GM18861 (cell line): Measurements from ENCODE around the gene FAF1.
"Not testable (repeated sequence)": the region's sequence is repeated elsewhere in the genome, so short reads cannot be mapped to it uniquely, and the experiment has no call there.

ENCODE experiments used
- ATAC-seq: cut with Tn5 transposase; IDR thresholded peaks from one replicate; pipeline ENCODE4 v1.9.1; 2021; ENCODE audit not compliant: unreplicated experiment

The FAF1 gene

DNA sequence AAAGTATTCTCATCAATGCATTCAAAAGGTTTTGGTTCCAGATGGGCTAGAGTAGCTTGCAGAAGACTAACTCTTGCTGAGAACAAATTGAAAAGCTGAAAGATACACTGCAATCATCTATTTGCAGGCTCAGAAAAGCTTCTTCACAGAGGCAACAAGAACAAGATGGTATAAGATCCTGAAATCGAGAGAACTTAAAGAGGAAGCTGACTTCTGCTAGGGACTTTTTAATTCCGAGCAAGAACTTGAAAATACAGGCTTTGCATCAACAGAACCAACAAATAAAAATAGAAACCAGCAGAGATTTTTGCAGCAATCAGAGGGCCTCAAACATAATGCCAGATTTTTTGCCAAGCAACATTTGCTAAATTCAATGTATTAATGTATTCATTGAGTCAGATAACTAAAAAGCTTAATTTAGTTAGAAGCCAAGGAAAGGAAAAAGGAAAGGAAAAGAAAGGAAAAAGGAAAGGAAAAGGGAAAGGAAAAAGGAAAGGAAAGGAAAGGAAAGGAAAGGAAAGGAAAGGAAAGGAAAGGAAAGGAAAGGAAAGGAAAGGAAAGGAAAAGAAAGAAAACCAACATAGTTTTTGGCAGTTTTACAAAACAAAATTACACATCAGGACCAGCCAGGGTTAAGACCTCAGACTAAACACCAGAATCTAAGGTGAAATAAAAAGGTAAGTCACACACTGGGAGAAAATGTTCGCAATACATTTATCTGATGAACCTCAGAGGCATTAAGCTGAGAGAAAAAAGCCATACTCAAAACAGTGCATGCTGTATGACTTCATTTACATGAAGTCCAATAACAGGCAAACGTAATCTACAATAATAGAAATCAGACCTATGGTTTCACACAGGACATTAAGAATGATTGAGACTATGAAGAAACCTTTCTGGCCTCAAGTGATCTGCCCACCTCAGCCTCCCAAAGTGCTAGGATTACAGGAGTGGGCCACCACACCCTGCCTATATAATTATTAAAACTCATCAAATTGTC, 42.6 kb downstream of the FAF1 start:
- no peak for ATAC-seq

DNA sequence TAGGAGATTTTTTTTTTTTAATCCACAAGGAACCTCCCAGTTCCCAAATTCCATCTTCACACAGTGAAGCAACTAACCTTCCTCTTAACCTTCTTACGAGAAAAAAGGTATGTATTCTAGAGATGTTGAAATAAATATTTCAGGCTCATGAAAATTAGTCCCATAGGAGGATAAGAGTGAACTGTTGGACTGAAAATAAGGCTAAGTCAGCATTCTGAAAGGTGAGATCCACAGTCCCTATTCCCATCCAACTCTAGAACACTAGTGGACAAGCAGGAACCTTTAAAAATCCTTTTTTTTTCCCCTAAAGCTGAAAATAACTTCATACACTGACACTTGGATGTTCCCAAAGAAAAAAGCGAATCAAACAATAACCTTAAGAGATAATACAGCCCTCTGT, 44.4 kb downstream of the FAF1 start:
- no peak for ATAC-seq

DNA sequence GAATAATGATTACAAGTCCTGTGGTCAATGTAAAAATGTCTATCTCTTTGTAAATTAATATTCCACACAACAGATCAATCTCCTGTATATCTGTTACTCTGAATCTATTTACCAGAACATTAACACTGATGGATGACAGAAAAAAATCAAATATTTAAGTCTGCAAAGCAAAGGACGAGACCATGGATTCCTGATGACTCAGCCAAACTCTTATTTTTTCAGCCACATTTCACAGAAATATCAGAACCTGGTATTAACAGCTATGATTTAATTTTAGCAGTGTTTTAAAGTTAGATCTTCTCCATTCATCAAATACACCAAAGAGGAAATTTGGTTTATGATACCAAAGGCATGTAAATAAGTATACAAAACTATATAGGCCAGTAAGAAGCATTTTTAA, 46.1 kb downstream of the FAF1 start:
- ATAC-seq: no peak

DNA sequence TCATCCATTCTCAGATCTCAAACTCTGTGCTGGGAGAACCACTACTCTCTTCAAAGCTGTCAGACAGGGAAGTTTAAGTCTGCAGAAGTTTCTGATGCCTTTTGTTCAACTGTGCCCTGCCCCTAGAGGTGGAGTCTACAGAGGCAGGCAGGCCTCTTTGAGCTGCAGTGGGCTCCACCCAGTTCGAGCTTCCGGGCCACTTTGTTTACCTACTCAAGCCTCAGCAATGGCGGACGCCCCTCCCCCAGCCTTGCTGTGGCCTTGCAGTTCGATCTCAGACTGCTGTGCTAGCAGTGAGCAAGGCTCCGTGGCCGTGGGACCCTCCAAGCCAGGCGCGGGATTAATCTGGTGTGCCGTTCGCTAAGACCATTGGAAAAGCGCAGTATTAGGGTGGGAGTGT, 49.7 kb downstream of the FAF1 start:
- not testable (repeated sequence) for ATAC-seq

DNA sequence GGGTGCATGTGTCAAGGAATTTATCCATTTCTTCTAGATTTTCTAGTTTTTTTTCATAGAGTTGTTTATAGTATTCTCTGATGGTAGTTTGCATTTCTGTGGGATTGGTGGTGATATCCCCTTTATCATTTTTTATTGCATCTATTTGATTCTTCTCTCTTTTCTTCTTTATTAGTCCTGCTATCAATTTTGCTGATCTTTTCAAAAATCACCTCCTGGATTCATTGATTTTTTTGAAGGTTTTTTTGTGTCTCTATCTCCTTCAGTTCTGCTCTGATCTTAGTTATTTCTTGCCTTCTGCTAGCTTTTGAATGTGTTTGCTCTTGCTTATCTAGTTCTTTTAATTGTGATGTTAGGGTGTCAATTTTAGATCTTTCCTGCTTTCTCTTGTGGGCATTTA, 52.5 kb downstream of the FAF1 start:
- ATAC-seq: not testable (repeated sequence)

DNA sequence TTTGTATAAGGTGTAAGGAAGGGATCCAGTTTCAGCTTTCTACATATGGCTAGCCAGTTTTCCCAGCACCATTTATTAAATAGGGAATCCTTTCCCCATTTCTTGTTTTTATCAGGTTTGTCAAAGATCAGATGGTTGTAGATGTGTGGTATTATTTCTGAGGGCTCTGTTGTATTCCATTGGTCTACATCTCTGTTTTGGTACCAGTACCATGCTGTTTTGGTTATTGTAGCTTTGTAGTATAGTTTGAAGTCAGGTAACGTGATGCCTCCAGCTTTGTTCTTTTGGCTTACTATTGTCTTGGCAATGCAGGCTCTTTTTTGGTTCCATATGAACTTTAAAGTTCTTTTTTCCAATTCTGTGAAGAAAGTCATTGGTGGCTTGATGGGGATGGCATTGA, 54.0 kb downstream of the FAF1 start:
- ATAC-seq: not testable (repeated sequence)

DNA sequence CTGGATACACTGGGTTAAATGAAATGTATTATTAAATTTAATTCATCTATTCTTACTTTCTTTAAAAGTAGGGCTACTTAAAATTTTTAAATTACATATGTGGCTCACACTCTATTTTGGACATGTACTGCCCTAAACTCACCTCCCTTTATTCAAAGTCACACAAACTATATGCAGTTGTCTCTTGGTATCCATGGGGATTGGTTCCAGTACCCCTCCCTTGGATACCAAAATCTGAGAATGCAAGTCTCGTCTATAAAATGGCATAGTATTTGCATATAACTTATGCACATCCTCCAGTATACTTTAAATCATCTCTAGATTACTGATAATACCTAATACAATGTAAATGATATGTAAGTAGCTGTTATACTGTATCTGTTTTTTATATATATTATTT, 57.6 kb downstream of the FAF1 start:
- ATAC-seq: no peak

DNA sequence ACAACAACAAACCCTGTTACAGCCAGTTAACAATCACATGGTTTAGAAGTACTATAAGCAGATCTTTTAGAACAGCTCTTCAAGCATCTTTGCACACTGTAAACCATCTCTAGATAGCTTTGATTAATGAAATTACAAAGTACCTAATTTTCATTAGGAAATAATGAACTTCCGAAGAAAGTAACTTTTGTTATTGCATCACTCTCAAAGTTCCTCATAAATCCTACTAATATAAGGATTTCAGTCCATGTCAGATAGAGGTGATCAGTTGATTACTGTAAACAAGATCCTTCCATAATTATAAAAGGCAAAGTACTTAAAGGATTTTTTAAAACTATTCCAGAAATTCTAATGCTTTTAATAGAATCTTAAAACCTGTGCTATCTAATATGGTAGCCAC, 58.2 kb downstream of the FAF1 start:
- no peak for ATAC-seq

DNA sequence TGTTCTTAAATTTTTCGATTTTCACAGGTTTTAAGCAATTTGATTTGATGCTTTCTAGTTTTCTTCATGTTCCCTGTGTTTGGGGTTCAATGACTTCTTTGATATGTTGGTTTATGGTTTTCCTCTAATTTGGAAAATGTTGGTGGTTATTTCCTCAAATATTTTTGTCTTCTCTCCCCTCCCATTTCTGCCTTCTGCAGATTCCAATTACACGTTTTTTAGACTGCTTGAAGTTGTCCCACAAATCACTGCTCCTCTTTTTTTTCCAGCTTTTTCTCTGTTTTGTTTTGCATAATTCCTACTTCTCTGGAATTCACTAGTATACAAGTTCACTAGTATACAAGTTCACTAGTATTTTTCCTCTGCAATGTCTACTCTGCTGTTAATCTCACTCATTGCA, 61.3 kb downstream of the FAF1 start:
- no peak for ATAC-seq

DNA sequence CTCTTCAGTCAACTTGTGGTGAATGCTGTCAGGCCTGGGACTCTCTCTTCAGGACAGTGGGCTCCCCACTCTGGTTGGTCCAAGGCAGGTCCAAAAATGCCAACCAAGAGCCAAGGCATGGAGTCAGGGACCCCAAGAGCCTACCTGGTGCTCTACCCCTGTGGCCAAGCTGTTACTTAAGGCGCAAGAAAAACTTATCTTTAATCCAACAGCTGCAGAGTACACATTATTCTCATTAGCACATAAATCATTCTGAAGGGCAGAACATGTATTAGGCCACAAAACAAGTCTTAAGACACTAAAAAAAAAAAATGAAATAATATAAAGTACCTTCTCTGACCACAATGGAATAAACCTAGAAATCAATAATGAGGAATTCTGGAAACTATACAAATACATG, 65.7 kb downstream of the FAF1 start:
- no peak for ATAC-seq

DNA sequence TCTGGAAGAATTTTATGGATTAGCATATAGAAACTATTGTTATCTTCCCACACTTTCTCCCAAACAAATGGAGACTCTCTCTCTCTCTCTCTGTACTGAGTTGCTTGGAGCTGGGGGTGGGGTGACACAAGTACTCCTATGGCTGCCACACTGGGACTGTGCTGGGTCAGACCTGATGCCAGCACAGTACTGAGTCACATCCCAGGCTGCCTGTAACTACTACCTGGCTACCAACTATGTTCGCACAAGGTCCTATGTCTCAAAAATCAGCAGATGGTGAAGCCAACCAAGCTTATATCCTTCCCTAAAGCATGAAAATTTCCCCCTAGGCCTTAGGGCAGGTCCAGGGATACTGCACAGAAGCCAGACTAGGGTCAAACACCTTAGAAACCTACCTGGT, 66.6 kb downstream of the FAF1 start:
- no peak for ATAC-seq

DNA sequence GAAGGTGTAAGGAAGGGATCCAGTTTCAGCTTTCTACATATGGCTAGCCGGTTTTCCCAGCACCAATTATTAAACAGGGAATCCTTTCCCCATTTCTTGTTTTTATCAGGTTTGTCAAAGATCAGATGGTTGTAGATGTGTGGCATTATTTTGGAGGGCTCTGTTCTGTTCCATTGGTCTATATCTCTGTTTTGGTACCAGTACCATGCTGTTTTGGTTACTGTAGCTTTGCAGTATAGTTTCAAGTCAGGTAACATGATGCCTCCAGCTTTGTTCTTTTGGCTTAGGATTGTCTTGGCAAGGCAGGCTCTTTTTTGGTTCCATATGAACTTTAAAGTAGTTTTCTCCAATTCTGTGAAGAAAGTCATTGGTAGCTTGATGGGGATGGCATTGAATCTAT, 72.5 kb downstream of the FAF1 start:
- ATAC-seq: not testable (repeated sequence)

DNA sequence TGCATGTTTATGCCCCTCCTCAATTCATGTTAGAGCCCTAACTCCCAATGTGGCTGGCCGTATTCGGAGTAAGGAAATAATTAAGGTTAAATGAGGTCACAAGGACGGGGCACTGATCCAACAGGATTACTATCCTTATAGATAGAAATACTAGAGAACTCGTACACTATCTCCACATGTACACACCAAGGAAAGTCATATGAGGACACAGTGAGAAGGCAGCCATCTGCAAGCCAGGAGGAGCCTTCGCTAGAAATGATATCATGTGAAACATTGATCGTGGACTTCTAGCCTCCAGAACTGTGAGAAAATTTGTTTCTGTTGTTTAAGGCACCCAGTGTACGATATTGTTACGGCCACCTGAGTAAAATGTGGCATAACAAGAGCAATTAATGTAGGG, 79.7 kb downstream of the FAF1 start:
- no peak for ATAC-seq

DNA sequence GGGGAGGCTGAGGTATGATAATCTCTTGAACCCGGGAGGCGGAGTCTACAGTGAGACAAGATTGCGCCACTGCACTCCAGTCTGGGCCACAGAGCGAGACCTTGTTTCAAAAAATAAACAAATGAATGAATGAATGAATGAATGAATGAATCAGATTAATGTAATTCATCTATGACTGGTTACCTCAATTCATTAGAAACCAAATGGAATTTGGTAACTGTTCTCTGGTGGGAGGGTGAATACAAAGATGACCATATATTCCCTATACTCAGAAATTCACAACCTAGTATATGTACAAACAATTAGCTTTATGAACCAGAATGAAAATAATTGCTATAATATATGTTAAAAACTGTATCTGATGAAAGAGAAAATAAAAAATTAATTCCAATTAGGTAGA, 80.9 kb downstream of the FAF1 start:
- ATAC-seq: no peak

DNA sequence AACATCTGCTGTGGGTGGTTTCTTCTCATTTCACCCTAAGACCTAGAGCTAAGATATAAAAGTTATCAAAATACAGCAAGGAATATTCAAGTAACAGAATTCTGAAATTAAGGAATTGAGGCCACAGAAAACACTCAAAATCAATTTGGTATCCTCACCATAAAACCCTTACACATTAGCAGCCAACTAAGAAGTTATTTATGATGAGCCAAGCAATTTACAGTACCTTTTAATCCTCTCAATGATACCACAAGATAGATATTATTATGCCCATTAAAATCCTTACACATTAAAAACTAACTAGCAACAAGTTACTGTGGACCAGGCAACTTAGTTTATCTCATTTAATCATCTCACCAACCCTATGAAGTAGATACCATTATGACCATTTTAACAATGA, 81.6 kb downstream of the FAF1 start:
- ATAC-seq: no peak

DNA sequence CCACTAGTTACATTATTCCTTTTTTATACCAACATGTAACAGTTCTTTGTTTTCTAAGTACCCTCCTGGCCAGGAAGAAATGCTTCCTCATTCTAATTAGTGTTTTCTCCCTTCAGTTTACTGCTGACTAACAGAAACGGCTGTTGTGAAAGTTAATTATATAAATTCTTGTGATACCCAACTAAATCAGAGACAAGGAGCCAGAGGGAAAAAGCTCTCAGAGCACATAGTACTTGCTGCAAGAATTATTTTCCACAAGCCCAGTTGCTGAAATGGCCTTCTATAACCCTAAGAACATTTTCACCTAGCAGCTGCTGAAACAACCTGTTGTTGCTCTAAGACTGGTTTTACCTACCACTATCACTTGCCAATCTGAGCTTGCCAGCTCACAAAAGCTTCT, 82.4 kb downstream of the FAF1 start:
- ATAC-seq: no peak

DNA sequence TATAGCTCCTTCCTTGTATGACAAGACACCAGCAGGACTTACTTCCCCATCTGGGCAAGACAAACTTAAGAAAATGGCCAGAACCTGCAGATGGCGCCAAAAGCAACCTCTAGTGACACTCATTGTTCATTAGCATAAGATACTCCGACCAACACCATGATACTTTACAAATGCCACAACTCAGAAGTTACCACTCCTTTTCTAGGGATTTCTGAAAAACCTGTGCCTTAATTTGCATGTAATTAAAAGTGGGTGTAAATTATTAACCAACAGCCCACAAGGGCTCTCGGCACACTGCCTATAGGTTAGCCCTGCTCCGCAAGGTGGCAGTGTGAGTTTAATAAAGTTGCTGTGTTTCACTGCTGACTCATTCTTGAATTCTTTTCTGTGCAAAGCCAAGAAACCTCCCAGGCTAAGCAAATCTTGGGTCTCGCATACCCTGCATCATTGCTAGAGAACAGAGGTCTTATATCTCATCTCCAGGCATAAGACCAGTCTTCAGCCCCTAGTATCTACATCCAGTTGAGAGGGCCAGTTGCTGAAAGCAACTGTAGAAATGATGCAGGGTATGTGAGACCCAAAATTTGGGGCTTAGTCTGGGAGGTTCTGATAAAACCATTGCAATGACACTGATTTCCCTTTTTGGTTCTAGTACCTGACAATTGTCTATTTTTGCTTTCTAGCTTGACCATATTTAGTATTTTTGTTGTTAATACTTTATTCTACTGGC, 86.4 kb downstream of the FAF1 start:
- peak; percentile 90 for ATAC-seq

DNA sequence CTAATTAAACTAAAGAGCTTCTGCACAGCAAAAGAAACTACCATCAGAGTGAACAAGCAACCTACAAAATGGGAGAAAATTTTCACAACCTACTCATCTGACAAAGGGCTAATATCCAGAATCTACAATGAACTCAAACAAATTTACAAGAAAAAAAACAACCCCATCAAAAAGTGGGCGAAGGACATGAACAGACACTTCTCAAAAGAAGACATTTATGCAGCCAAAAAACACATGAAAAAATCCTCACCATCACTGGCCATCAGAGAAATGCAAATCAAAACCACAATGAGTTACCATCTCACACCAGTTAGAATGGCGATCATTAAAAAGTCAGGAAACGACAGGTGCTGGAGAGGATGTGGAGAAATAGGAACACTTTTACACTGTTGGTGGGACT, 95.2 kb downstream of the FAF1 start:
- not testable (repeated sequence) for ATAC-seq

DNA sequence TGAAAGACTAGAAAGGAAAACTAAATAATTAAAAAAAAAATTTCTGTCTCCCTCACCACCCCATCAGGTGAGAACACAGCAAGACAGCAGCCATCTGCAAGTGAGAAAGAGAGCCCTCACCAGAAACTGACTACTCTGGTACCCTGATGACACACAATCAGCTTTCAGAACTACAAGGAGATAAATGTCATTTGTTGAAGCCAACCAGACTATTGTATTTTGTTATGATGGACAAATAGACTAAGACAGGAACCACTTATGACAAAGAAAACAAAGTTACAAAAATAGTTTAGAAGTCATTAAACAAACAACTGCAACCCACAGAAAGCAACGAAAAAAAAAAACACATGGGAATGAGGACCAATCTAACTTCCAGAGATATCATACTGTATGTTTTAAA, 98.3 kb downstream of the FAF1 start:
- ATAC-seq: no peak

DNA sequence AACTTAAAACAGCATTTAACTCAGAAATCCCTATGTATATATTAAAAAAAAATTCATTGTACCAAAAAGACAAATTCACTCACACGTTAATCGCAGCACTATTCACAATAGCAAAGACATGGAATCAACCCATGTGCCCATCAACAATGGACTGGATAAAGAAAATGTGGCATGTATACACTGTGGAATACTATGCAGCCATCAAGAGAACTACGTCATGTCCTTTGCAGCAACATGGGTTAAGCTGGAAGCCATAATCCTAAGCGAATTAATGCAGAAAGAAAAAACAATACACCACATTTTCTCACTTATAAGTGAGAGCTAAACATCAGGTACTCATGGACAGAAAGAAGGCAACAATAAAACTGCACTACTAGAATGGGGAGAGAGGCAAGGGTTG, 99.4 kb downstream of the FAF1 start:
- ATAC-seq: no peak

DNA sequence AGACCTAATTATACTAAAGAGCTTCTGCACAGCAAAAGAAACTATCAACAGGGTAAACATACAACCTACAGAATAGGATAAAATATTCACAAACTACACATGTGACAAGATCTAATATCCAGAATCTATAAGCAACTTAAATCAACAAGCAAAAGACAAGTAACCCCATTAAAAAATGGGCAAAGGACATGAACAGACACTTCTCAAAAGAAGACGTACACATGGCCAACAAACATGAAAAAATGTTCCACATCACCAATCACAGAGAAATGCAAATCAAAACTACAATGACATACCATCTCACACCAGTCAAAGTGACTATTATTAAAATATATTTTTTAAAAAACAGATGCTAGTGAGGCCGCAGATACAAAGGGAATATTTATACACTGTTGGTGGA, 99.8 kb downstream of the FAF1 start:
- ATAC-seq: no peak

DNA sequence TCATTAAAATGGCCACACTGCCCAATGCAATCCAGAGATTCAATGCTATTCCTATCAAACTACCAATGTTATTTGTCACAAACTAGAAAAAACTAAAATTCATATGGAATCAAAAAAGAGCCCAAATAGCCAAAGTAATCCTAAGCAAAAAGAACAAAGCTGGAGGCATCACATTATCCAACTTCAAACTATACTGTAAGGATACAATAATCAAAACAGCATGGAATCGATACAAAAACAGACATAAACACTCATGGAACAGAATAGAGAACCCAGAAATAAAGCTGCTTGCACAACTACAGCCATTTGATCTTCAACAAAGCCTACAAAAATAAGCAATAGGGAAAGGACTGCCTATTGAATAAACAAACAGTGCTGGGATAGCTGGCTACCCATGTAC, 100.4 kb downstream of the FAF1 start:
- ATAC-seq: no peak
